ENCODE measurements around the gene PISD.
A peak's percentile ranks its signal among the peaks of the same experiment; 100 is the strongest.

The PISD gene

DNA sequence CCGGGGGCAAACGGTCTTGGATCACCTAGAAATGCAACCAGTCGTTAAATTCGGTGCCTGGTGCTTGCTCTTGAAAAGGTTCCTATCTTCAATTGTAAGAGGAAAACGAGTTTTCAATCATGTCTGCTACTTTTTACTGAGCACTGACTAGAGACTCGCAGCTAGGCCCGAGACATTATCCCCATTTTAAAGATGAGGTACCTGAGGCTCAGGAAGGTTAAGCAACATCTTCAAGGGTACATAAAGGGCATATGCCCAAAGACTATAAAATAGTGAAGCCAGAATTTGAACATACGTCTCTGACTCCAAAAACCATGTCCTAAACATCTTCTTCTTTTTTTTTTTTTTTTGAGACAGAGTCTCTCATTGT, 638 bp upstream of the PISD start:
- TF ChIP-seq, protein P1, sequence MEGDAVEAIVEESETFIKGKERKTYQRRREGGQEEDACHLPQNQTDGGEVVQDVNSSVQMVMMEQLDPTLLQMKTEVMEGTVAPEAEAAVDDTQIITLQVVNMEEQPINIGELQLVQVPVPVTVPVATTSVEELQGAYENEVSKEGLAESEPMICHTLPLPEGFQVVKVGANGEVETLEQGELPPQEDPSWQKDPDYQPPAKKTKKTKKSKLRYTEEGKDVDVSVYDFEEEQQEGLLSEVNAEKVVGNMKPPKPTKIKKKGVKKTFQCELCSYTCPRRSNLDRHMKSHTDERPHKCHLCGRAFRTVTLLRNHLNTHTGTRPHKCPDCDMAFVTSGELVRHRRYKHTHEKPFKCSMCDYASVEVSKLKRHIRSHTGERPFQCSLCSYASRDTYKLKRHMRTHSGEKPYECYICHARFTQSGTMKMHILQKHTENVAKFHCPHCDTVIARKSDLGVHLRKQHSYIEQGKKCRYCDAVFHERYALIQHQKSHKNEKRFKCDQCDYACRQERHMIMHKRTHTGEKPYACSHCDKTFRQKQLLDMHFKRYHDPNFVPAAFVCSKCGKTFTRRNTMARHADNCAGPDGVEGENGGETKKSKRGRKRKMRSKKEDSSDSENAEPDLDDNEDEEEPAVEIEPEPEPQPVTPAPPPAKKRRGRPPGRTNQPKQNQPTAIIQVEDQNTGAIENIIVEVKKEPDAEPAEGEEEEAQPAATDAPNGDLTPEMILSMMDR (IDR thresholded peaks at IDR 0.05; ENCODE audit: low read length, missing control alignments): no peak
- no peak for DNase-seq (ENCODE audit: low read depth)
- peak overlapping the region; percentile 72 for H3K4me3 ChIP-seq (replicated peaks; ENCODE audit: low read depth, low read length)

DNA sequence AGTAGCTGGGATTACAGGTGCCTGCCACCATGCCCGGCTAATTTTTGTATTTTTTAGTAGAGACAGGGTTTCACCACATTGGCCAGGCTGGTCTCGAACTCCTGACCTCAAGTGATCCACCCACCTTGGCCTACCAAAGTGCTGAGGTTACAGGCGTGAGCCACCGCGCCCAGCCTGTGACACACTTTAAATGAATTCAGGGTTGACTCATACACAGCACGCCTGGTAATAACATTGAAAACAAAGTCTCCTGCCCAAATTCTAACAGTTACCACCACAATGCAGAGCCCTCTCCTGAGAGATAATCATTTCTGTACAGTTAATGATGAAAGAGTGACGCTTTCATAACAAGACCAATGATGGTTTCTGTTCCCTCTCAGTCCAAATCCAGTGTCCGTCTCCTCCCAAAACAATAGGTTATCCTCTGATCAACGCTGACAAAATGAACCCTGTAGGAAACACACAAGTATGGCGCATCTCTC, 1.1 kb downstream of the PISD start:
- peak; percentile 62 for DNase-seq (ENCODE audit: low read depth)

GRCh38 chr22:31659246-31659645, 2.8 kb downstream of the PISD start:
- no peak overlapping the region for H3K4me3 ChIP-seq (replicated peaks; ENCODE audit: low read depth, low read length)
- TF ChIP-seq, protein P1 (IDR thresholded peaks at IDR 0.05; ENCODE audit: low read length, missing control alignments): no peak
- DNase-seq (ENCODE audit: low read depth): no peak

More for the DNA sequence above, 1.1 kb downstream of the PISD start:
- peak overlapping the region; percentile 72 for H3K4me3 ChIP-seq (replicated peaks; ENCODE audit: low read depth, low read length)

GRCh38 chr22:31654408-31654807, 7.6 kb downstream of the PISD start:
- no peak for DNase-seq (ENCODE audit: low read depth)

DNA sequence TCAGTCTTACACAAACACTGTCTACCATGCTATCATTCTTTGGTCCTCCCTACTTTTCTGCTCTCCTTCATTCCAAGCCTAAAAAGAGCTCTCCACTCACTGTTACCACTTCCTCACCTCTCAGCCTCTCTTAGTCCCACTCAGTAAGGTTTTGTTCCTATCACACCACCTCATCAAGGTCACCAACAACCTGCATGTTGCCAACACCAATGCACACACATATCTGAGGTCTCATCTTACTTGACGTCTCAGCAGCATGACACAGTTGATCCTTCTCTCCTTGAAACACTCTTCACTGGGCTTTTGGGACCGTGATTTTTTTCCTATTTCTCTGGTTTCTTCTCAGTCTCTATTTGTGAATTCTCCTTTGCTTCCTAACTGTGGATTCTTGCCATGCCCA, 8.1 kb downstream of the PISD start:
- no peak overlapping the region for H3K4me3 ChIP-seq (replicated peaks; ENCODE audit: low read depth, low read length)
- DNase-seq (ENCODE audit: low read depth): no peak

More at GRCh38 chr22:31654408-31654807, 7.6 kb downstream of the PISD start:
- TF ChIP-seq, protein P1 (IDR thresholded peaks at IDR 0.05; ENCODE audit: low read length, missing control alignments): no peak
- no peak overlapping the region for H3K4me3 ChIP-seq (replicated peaks; ENCODE audit: low read depth, low read length)

GRCh38 chr22:31652911-31653684, 8.9 kb downstream of the PISD start:
- no peak overlapping the region for H3K4me3 ChIP-seq (replicated peaks; ENCODE audit: low read depth, low read length)
- DNase-seq (ENCODE audit: low read depth): no peak
- TF ChIP-seq, protein P1 (IDR thresholded peaks at IDR 0.05; ENCODE audit: low read length, missing control alignments): no peak

More for the DNA sequence above, 8.1 kb downstream of the PISD start:
- TF ChIP-seq, protein P1 (IDR thresholded peaks at IDR 0.05; ENCODE audit: low read length, missing control alignments): no peak

- DNase-seq (ENCODE audit: low read depth): no peak
- H3K4me3 ChIP-seq (replicated peaks; ENCODE audit: low read depth, low read length): no peak overlapping the region
- TF ChIP-seq, protein P1 (IDR thresholded peaks at IDR 0.05; ENCODE audit: low read length, missing control alignments): no peak
Measured at GRCh38 chr22:31652088-31652487, 9.9 kb downstream of the PISD start.

All from fibroblast of pulmonary artery (primary cell).